Trophoblast cell (in vitro differentiated cells and primary cell): ENCODE data around the gene POLR3K.

ENCODE experiments used
- DNase-seq, 2 donors: peaks; one replicate each; pipeline ENCODE4 v3.0.0-alpha.2; 2016
- H2AFZ ChIP-seq: 2 replicates; pipeline ENCODE4 v1.6.1; 2013; ENCODE audit warnings: low read length, moderate library complexity, mild to moderate bottlenecking; ENCODE audit not compliant: insufficient read depth, poor library complexity
- H2AK5ac ChIP-seq: 2 replicates; pipeline ENCODE4 v1.6.1; 2013; ENCODE audit warnings: mild to moderate bottlenecking, low read length
- H2BK120ac ChIP-seq: 2 replicates; pipeline ENCODE4 v1.6.1; 2013; ENCODE audit warnings: low read length, mild to moderate bottlenecking, moderate library complexity; ENCODE audit not compliant: insufficient read depth, poor library complexity
- H2BK12ac ChIP-seq: 2 replicates; pipeline ENCODE4 v1.6.1; 2013; ENCODE audit warnings: mild to moderate bottlenecking, low read length, moderate library complexity
- H2BK5ac ChIP-seq: 2 replicates; pipeline ENCODE4 v1.6.1; 2013; ENCODE audit warnings: low read length, low read depth, moderate library complexity, mild to moderate bottlenecking; ENCODE audit not compliant: poor library complexity
- H3K14ac ChIP-seq: 2 replicates; pipeline ENCODE4 v1.6.1; 2013; ENCODE audit warnings: mild to moderate bottlenecking, low read length
- H3K18ac ChIP-seq: 2 replicates; pipeline ENCODE4 v1.6.1; 2013; ENCODE audit warnings: mild to moderate bottlenecking, low read length
- H3K23ac ChIP-seq: 2 replicates; pipeline ENCODE4 v1.6.1; 2013; ENCODE audit warnings: low read length
- H3K27ac ChIP-seq: 2 replicates; pipeline ENCODE4 v1.5.1; 2013; ENCODE audit warnings: low read depth, mild to moderate bottlenecking, inconsistent platforms, low read length, moderate library complexity
- H3K27me3 ChIP-seq: 2 replicates; pipeline ENCODE4 v1.6.1; 2013; ENCODE audit warnings: inconsistent platforms, mild to moderate bottlenecking, low read length, moderate library complexity; ENCODE audit not compliant: insufficient read depth
- H3K36me3 ChIP-seq, 2 experiments: 1 replicate in 1 of 2; 2 replicates in 1 of 2; pipeline ENCODE4 v1.6.1; 2013; ENCODE audit warnings: low read length in 2 of 2, mild to moderate bottlenecking in 2 of 2, moderate library complexity in 1 of 2; ENCODE audit not compliant: insufficient read depth in 2 of 2, control insufficient read depth in 1 of 2
- H3K4ac ChIP-seq: 2 replicates; pipeline ENCODE4 v1.6.1; 2013; ENCODE audit warnings: low read depth, mild to moderate bottlenecking, low read length, moderate library complexity
- H3K4me1 ChIP-seq, 2 experiments: 1 replicate in 1 of 2; 2 replicates in 1 of 2; pipeline ENCODE4 v1.6.1; 2013; ENCODE audit warnings: low read length in 2 of 2, mild to moderate bottlenecking in 2 of 2, moderate library complexity in 1 of 2; ENCODE audit not compliant: insufficient read depth in 2 of 2, control insufficient read depth in 1 of 2
- H3K4me2 ChIP-seq: 2 replicates; pipeline ENCODE4 v1.6.1; 2013; ENCODE audit warnings: inconsistent platforms, mild to moderate bottlenecking, low read length, moderate library complexity
- H3K4me3 ChIP-seq: 2 replicates; pipeline ENCODE4 v1.5.1; 2013; ENCODE audit warnings: mild to moderate bottlenecking, low read depth, low read length, inconsistent platforms
- H3K79me1 ChIP-seq: one replicate; pipeline ENCODE4 v1.6.1; 2013; ENCODE audit warnings: low read length
- H3K79me2 ChIP-seq: 2 replicates; pipeline ENCODE4 v1.6.1; 2013; ENCODE audit warnings: low read length, mild to moderate bottlenecking; ENCODE audit not compliant: control insufficient read depth, insufficient read depth, poor library complexity
- H3K9ac ChIP-seq: 2 replicates; pipeline ENCODE4 v1.6.1; 2013; ENCODE audit warnings: mild to moderate bottlenecking, low read length
- H3K9me3 ChIP-seq: 2 replicates; pipeline ENCODE4 v1.6.1; 2013; ENCODE audit warnings: low read depth, mild to moderate bottlenecking, control low read depth, inconsistent platforms, low read length; ENCODE audit not compliant: insufficient read depth
- H4K12ac ChIP-seq: 2 replicates; pipeline ENCODE4 v1.6.1; 2013; ENCODE audit warnings: low read depth, mild to moderate bottlenecking, low read length, moderate library complexity
- H4K8ac ChIP-seq: 2 replicates; pipeline ENCODE4 v1.6.1; 2013; ENCODE audit warnings: low read depth, mild to moderate bottlenecking, low read length, moderate library complexity
- H4K91ac ChIP-seq: one replicate; pipeline ENCODE4 v1.6.1; 2013; ENCODE audit warnings: low read depth, mild to moderate bottlenecking, low read length, moderate library complexity
- WGBS: extraction: QIAGEN DNeasy Blood & Tissue Kit; methylation state at CpG from one replicate; pipeline ENCODE4 v1.1.7; 2013; ENCODE audit warnings: missing lambda C conversion rate; ENCODE audit not compliant: insufficient read length, insufficient coverage; ENCODE audit errors: extremely low coverage; 5-methylcytosine and 5-hydroxymethylcytosine counted together

The POLR3K gene

DNA sequence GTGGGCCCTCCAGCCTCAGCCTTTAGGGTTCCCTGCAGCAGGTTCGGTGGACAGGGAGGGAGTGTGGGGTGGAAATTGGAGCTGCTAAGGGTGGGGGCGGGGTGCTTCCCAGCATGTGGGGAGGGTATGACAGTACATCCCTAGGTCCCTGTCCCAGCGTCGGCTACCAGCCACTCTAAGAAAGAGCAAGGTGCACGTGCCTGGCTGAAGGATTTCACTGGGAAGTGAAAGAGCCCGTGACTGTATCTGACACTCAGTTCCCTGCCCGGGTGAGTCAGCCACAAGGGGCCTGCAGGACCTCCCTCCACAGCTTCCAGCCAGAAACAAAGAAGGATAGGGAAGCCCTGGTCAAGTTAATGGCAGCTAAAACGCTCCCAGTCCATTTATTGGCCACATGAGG is 4.3 kb upstream of the POLR3K start:
- no peak overlapping the region for H3K14ac ChIP-seq
- no peak overlapping the region for H3K4me2 ChIP-seq
- H3K4me1 ChIP-seq = peaks cover 3 to 6% of the 10 kb centered on the region in 2 experiments
- WGBS = no CpG with 5 or more reads among the region's 8 CpGs
- no peak overlapping the region for H2BK12ac ChIP-seq
- no peak overlapping the region for H3K4me3 ChIP-seq
- no peak overlapping the region for H2AFZ ChIP-seq
- H2AK5ac ChIP-seq = no peak overlapping the region
- no peak overlapping the region for H3K18ac ChIP-seq
- no peak overlapping the region for H2BK120ac ChIP-seq
- H4K12ac ChIP-seq = no peak overlapping the region
- no peaks in the 10 kb centered on the region for H3K9me3 ChIP-seq
- no peak overlapping the region for H2BK5ac ChIP-seq
- peaks cover 72 to 77% of the 10 kb centered on the region in 2 experiments for H3K36me3 ChIP-seq
- no peaks in the 10 kb centered on the region for H3K27me3 ChIP-seq
- H3K79me2 ChIP-seq = peaks cover 3% of the 10 kb centered on the region
- peaks cover 8% of the 10 kb centered on the region for H3K79me1 ChIP-seq
- H3K9ac ChIP-seq = no peak overlapping the region
- no peak overlapping the region for H3K23ac ChIP-seq
- H3K27ac ChIP-seq = no peak overlapping the region
- no peak for DNase-seq
- H4K8ac ChIP-seq = no peak overlapping the region
- H4K91ac ChIP-seq = no peak overlapping the region
- no peak overlapping the region for H3K4ac ChIP-seq

DNA sequence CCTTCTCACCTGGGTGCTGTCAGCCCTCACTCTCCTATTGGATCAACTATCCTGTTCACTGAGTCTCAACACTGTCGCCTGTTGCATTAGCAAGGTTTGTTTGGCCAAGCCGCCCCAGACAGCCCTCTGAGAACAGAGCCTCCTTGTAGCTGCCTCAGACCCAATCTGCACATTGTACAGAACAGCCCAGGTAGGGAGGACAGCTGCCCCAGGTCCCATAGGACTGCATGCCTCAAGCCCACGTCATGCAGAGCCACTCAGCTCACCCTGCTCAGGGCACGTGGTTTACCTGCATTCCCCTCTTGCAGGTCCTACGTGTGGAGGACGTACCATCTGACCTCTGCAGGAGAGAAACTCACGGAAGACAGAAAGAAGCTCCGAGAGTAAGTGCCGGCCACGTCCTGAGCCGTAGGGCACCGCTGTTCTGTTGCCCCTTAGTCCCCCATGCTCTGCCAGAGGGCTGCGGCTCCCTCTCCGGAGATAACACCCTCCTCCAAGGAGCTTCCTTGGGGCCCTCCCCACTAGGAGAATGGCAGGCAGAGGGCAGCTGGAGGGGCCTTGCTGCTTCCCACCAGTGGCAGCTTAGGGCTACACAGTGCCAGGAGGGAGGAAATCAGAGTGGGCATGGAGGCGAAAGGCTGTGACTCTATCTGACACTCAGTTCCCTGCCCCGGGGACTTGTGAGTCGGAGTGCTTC is 3.0 kb upstream of the POLR3K start:
- no peak overlapping the region for H2BK12ac ChIP-seq
- H4K8ac ChIP-seq = no peak overlapping the region
- no peak overlapping the region for H3K9ac ChIP-seq
- H3K4ac ChIP-seq = no peak overlapping the region
- H2AFZ ChIP-seq = no peak overlapping the region
- no CpG with 5 or more reads among the region's 17 CpGs for WGBS
- no peak overlapping the region for H3K4me3 ChIP-seq
- no peak overlapping the region for H4K91ac ChIP-seq
- H3K79me1 ChIP-seq = peaks cover 8% of the 10 kb centered on the region
- H2BK5ac ChIP-seq = no peak overlapping the region
- peak; percentile 81 to 87 for DNase-seq
- H2AK5ac ChIP-seq = no peak overlapping the region
- H3K27me3 ChIP-seq = no peaks in the 10 kb centered on the region
- no peak overlapping the region for H3K18ac ChIP-seq
- no peak overlapping the region for H3K27ac ChIP-seq
- peaks cover 3% of the 10 kb centered on the region for H3K79me2 ChIP-seq
- peaks cover 59 to 64% of the 10 kb centered on the region in 2 experiments for H3K36me3 ChIP-seq
- H3K4me2 ChIP-seq = no peak overlapping the region
- H3K4me1 ChIP-seq = peaks cover 3 to 6% of the 10 kb centered on the region in 2 experiments
- H4K12ac ChIP-seq = no peak overlapping the region
- no peak overlapping the region for H3K14ac ChIP-seq
- H2BK120ac ChIP-seq = no peak overlapping the region
- H3K23ac ChIP-seq = no peak overlapping the region
- no peaks in the 10 kb centered on the region for H3K9me3 ChIP-seq

DNA sequence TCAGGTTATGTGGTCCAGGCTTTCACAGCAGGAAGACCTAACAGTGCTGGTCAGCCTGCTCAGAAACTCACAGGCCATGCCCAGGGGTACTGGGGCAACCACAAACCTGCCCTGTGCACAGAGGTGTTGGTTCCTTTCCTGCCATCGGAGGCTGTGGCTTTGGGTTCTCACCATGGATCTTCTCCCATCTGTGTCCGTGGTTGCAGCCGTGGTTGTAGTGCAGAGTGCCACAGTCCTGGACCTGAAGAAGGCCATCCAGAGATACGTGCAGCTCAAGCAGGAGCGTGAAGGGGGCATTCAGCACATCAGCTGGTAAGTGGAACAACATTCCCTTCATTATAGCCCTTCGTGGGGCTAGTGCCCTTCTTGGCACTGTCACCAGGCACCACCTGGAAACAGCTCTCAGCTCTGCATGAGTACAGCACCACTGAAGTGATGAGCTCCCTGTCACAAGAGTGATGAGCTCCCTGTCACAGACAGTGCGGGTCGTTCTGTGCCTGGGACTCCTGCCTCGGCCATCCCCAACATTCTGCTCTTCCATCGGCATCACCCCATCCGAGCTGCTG is 2.2 kb upstream of the POLR3K start:
- Histone ChIP-seq H2BK120ac (no peak overlapping the region), H3K4me2 (no peak overlapping the region), H3K14ac (no peak overlapping the region), H3K4me3 (no peak overlapping the region), H4K8ac (no peak overlapping the region), H2AK5ac (no peak overlapping the region), H4K12ac (no peak overlapping the region), H2AFZ (no peak overlapping the region), H3K79me2 (peaks cover 3% of the 10 kb centered on the region), H3K79me1 (peaks cover 8% of the 10 kb centered on the region), H3K27me3 (no peaks in the 10 kb centered on the region), H3K4me1 (peaks cover 3 to 6% of the 10 kb centered on the region in 2 experiments), H3K9ac (no peak overlapping the region), H2BK5ac (no peak overlapping the region), H3K4ac (no peak overlapping the region), H3K18ac (no peak overlapping the region), H3K36me3 (peaks cover 55 to 60% of the 10 kb centered on the region in 2 experiments), H3K27ac (no peak overlapping the region), H3K23ac (no peak overlapping the region), H3K9me3 (no peaks in the 10 kb centered on the region), H2BK12ac (no peak overlapping the region), H4K91ac (no peak overlapping the region)
- WGBS = no CpG with 5 or more reads among the region's 11 CpGs
- no peak for DNase-seq

DNA sequence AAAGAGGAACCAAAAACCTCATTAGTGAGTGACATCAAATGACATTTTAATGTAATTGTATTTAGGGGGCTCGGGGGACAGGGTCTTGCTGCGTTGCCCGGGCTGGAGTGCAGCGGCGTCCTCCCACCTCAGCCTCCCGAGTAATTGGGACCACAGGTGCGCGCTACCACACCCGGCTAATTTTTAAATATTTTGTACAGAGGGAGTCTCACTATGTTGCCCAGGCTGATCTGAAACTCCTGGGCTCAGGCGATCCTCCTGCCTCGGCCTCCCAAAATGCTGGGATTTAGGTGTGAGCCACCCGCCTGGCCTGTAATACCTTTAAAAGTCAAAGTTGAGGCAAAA is 801 bp upstream of the POLR3K start:
- H4K8ac ChIP-seq = peak overlapping the region; percentile 97
- peak overlapping the region; percentile 74 for H4K91ac ChIP-seq
- WGBS = no CpG with 5 or more reads among the region's 12 CpGs
- H2BK12ac ChIP-seq = no peak overlapping the region
- H3K18ac ChIP-seq = peak overlapping the region; percentile 55
- no peaks in the 10 kb centered on the region for H3K9me3 ChIP-seq
- H3K4me1 ChIP-seq = peaks cover 3 to 6% of the 10 kb centered on the region in 2 experiments
- peak overlapping the region; percentile 91 for H3K4me2 ChIP-seq
- peak overlapping the region; percentile 67 for H3K9ac ChIP-seq
- H2BK5ac ChIP-seq = peak overlapping the region; percentile 57
- H3K27me3 ChIP-seq = no peaks in the 10 kb centered on the region
- peak overlapping the region; percentile 78 for H3K4me3 ChIP-seq
- H2AK5ac ChIP-seq = no peak overlapping the region
- H3K79me2 ChIP-seq = peaks cover 3% of the 10 kb centered on the region
- H3K14ac ChIP-seq = peak overlapping the region; percentile 94
- no peak for DNase-seq
- H2AFZ ChIP-seq = peak overlapping the region; percentile 96
- no peak overlapping the region for H3K23ac ChIP-seq
- H4K12ac ChIP-seq = peak overlapping the region; percentile 92
- H2BK120ac ChIP-seq = peak overlapping the region; percentile 47
- peaks cover 8% of the 10 kb centered on the region for H3K79me1 ChIP-seq
- H3K27ac ChIP-seq = peak overlapping the region; percentile 14
- peaks cover 47% of the 10 kb centered on the region in 2 experiments for H3K36me3 ChIP-seq
- peak overlapping the region; percentile 43 for H3K4ac ChIP-seq
